Keratinocyte (primary cell): ENCODE measurements around the gene PLXND1.

Source experiments
- CTCF ChIP-seq, 3 experiments: IDR thresholded peaks in 1 of 3; conservative IDR thresholded peaks in 1 of 3; optimal IDR thresholded peaks in 1 of 3; 2 replicates in 2 of 3; 3 replicates in 1 of 3; pipeline versions ENCODE3 to v1.5.1; 2011; ENCODE audit warnings: low read length in 3 of 3, mild to moderate bottlenecking in 3 of 3, moderate library complexity in 2 of 3, control low read depth in 1 of 3, inconsistent platforms in 1 of 3; ENCODE audit not compliant: insufficient read depth in 2 of 3; ENCODE audit errors: extremely low read depth in 1 of 3
- EZH2 ChIP-seq: IDR thresholded peaks from one replicate; pipeline ENCODE4 v1.6.1; 2012; ENCODE audit warnings: inconsistent platforms, mild to moderate bottlenecking, low read length, moderate library complexity

GRCh38 chr3:129559565-129560079, 46.9 kb downstream of the PLXND1 start:
- TF ChIP-seq CTCF (optimal IDR thresholded peaks at IDR 0.05 in 1 of 3, IDR thresholded peaks at IDR 0.05 in 1 of 3, conservative IDR thresholded peaks at IDR 0.05 in 1 of 3; ENCODE audit: extremely low read depth in 1 of 3, insufficient read depth in 2 of 3, low read length in 3 of 3) (no peak), EZH2 (no peak)
